HEK293 (cell line): Measurements from ENCODE around the gene GTSF1L.

Source experiments
- CTCF ChIA-PET: fragments of 350-600 bp; formaldehyde crosslinking; extraction: SDS; loops from one replicate; lab custom pipeline; 2021; ENCODE audit warnings: antibody characterized with exemption; lab: Yijun Ruan, JAX
- POLR2A ChIA-PET: fragments of 300-600 bp; formaldehyde crosslinking; extraction: SDS; loops from one replicate; lab custom pipeline; 2020; ENCODE audit warnings: antibody characterized with exemption, inconsistent platforms; lab: Yijun Ruan, JAX
- H3K27ac ChIP-seq: fragments of 200-500 bp; sonication (Bioruptor generic); 2 replicates; pipeline ENCODE4 v1.5.1; 2014; ENCODE audit warnings: low read depth, low read length, control low read depth, inconsistent platforms; ENCODE audit errors: extremely low read depth
- H3K36me3 ChIP-seq, 2 experiments: fragments of 200-500 bp in 1 of 2; sonication (Bioruptor generic) in 1 of 2; 1 replicate in 1 of 2; 2 replicates in 1 of 2; pipeline ENCODE4 v1.5.1; 2014 to 2017; ENCODE audit warnings: inconsistent platforms in 2 of 2, low read length in 2 of 2; ENCODE audit not compliant: control insufficient read depth in 2 of 2, insufficient read depth in 1 of 2
- H3K4me1 ChIP-seq: fragments of 200-500 bp; sonication (Bioruptor generic); 2 replicates; pipeline ENCODE4 v1.5.1; 2014; ENCODE audit warnings: mild to moderate bottlenecking, low read length, inconsistent platforms; ENCODE audit not compliant: control insufficient read depth, insufficient read depth
- H3K4me3 ChIP-seq: 2 replicates; pipeline ENCODE4 v1.5.1; 2011; ENCODE audit warnings: low read depth, mild to moderate bottlenecking, control low read depth, low read length, moderate library complexity
- H3K9me3 ChIP-seq: fragments of 200-500 bp; sonication (Bioruptor generic); 2 replicates; pipeline ENCODE4 v1.5.1; 2014; ENCODE audit warnings: low read depth, low read length, inconsistent platforms; ENCODE audit not compliant: control insufficient read depth, insufficient read depth
- KLF9 ChIP-seq: fragments of 450-650 bp; formaldehyde crosslinking; IDR thresholded peaks from 2 replicates; pipeline ENCODE4 v1.5.1; 2016; ENCODE audit warnings: missing biosample characterization, missing genetic modification characterization, low read depth
- MZF1 ChIP-seq: fragments of 450-650 bp; formaldehyde crosslinking; IDR thresholded peaks from 2 replicates; pipeline ENCODE4 v1.5.1; 2017; ENCODE audit warnings: missing biosample characterization, missing genetic modification characterization, borderline replicate concordance
- OVOL3 ChIP-seq: fragments of 450-650 bp; formaldehyde crosslinking; IDR thresholded peaks from 2 replicates; pipeline ENCODE4 v1.5.1; 2016; ENCODE audit warnings: missing biosample characterization, missing genetic modification characterization
- ZNF146 ChIP-seq: fragments of 450-650 bp; formaldehyde crosslinking; IDR thresholded peaks from 2 replicates; pipeline ENCODE4 v1.5.1; 2016; ENCODE audit warnings: missing biosample characterization, missing genetic modification characterization
- ZNF211 ChIP-seq: fragments of 450-650 bp; formaldehyde crosslinking; IDR thresholded peaks from 2 replicates; pipeline ENCODE4 v1.5.1; 2016; ENCODE audit warnings: low read depth, missing biosample characterization, missing genetic modification characterization
- ZNF266 ChIP-seq: fragments of 450-650 bp; formaldehyde crosslinking; IDR thresholded peaks from 2 replicates; pipeline ENCODE4 v1.5.1; 2016; ENCODE audit warnings: missing biosample characterization, missing genetic modification characterization, low read depth
- ZNF302 ChIP-seq: fragments of 450-650 bp; formaldehyde crosslinking; IDR thresholded peaks from 2 replicates; pipeline ENCODE4 v1.5.1; 2016; ENCODE audit warnings: missing biosample characterization, missing genetic modification characterization, low read depth
- ZNF394 ChIP-seq: fragments of 450-650 bp; formaldehyde crosslinking; IDR thresholded peaks from 2 replicates; pipeline ENCODE4 v1.5.1; 2016; ENCODE audit warnings: missing biosample characterization, missing genetic modification characterization, mild to moderate bottlenecking, moderate library complexity, borderline replicate concordance
- ZNF776 ChIP-seq: fragments of 450-650 bp; formaldehyde crosslinking; IDR thresholded peaks from 2 replicates; pipeline ENCODE4 v1.5.0; 2017; ENCODE audit warnings: missing biosample characterization, missing genetic modification characterization, borderline replicate concordance
- ZNF777 ChIP-seq: fragments of 450-650 bp; formaldehyde crosslinking; IDR thresholded peaks from 2 replicates; pipeline ENCODE4 v1.5.1; 2017; ENCODE audit warnings: missing biosample characterization, missing genetic modification characterization, borderline replicate concordance
- ZNF837 ChIP-seq: fragments of 450-650 bp; formaldehyde crosslinking; IDR thresholded peaks from 2 replicates; pipeline ENCODE4 v1.5.1; 2016; ENCODE audit warnings: missing biosample characterization, missing genetic modification characterization
- TF ChIP-seq, protein P1 (sequence below): fragments of 450-650 bp; formaldehyde crosslinking; IDR thresholded peaks from 2 replicates; pipeline ENCODE4 v1.5.1; 2016; ENCODE audit warnings: missing biosample characterization, missing genetic modification characterization
- TF ChIP-seq, protein P2 (sequence below): fragments of 450-650 bp; formaldehyde crosslinking; IDR thresholded peaks from 2 replicates; pipeline ENCODE4 v1.5.1; 2017; ENCODE audit warnings: missing biosample characterization, missing genetic modification characterization
- TF ChIP-seq, protein P3 (sequence below): fragments of 450-650 bp; formaldehyde crosslinking; IDR thresholded peaks from 2 replicates; pipeline ENCODE4 v1.5.1; 2016; ENCODE audit warnings: missing biosample characterization, missing genetic modification characterization
- TF ChIP-seq, protein P4 (sequence below): fragments of 450-650 bp; formaldehyde crosslinking; optimal IDR thresholded peaks from 2 replicates; pipeline ENCODE3; 2016; ENCODE audit warnings: missing biosample characterization, mild to moderate bottlenecking, missing genetic modification characterization

Gene GTSF1L

DNA sequence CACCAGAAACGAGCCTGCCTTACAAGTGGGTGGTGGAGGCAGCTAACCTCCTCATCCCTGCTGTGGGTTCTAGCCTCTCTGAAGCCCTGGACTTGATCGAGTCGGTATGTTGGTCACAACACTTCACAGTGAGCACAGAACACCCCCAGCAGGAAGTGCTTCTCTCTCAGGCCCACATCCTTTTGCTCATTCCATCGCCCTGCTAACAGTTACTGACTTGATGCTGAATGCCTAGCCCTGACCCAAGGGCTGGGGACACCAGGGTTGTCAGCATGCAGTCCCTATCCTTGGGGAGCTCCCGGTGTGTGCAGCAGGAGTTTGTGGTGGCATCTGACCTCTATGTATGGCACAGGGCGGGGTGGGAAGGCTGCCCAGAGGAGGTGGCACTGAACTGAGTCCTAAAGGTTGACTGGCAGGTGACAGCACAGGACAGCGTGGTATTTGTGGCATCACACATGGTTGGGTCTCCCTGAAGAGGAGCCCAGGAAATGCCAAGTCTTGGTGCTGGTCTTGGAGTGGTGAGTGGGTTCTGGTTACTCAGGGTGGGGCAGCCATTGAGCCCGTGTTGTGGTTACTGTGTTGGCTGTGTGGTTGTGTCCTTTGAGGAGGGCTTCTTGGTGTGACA lies 26.7 kb downstream of the GTSF1L start (continued):
- no peak for TF ChIP-seq MZF1 (tag by site-specific recombination)

DNA sequence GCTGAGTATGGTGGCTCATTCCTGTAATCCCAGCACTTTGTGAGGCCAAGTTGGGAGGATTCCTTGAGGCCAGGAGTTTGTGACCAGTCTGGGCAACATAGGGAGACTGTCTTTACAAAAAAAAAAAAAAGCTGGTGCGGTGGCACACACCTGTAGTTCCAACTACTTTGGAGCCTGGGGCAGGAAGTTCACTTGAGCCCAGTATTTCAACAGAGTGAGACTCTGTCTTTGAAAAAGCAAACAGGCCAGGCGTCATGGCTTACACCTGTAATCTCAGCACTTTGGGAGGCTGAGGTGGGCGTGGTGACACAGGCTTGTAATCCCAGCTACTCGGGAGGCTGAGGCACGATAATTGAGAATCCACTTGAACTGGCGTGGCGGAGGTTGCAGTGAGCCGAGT lies 31.2 kb downstream of the GTSF1L start:
- Histone ChIP-seq H3K36me3 (peaks cover 51 to 77% of the 10 kb centered on the region in 2 experiments), H3K27ac (no peak overlapping the region), H3K4me3 (no peak overlapping the region), H3K9me3 (no peaks in the 10 kb centered on the region), H3K4me1 (no peaks in the 10 kb centered on the region)
- ChIA-PET POLR2A (no interaction called here), CTCF (no interaction called here)
- no peak for TF ChIP-seq OVOL3 (tag by site-specific recombination)
- TF ChIP-seq ZNF394 (tag by site-specific recombination) = no peak
- TF ChIP-seq, protein P1, sequence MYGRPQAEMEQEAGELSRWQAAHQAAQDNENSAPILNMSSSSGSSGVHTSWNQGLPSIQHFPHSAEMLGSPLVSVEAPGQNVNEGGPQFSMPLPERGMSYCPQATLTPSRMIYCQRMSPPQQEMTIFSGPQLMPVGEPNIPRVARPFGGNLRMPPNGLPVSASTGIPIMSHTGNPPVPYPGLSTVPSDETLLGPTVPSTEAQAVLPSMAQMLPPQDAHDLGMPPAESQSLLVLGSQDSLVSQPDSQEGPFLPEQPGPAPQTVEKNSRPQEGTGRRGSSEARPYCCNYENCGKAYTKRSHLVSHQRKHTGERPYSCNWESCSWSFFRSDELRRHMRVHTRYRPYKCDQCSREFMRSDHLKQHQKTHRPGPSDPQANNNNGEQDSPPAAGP (tag by site-specific recombination) = no peak
- no peak for TF ChIP-seq ZNF837 (tag by site-specific recombination)
- TF ChIP-seq ZNF302 (tag by site-specific recombination) = no peak

DNA sequence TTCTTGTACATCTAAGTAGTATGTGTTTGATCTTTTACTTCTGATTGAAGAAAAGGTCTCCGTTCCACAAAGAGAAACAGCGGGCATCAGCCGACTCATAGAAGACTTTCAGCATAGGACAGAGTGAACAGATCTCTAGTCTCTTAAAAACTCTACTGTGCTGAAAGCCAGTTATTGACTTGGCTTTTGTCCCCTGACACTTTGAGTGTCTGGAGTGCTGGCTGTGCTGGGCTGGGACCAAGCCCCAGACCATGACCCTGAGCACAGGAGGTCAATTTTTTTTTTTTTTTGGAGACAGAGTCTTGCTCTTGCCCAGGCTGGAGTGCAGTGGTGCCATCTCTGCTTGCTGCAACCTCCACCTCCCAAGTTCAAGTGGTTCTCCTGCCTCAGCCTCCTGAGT lies 32.0 kb downstream of the GTSF1L start:
- POLR2A ChIA-PET = no interaction called here
- no peaks in the 10 kb centered on the region for H3K9me3 ChIP-seq
- TF ChIP-seq ZNF266 (tag by site-specific recombination) (no peak), ZNF146 (tag by site-specific recombination) (no peak), ZNF777 (tag by site-specific recombination) (no peak), KLF9 (tag by site-specific recombination) (no peak), ZNF776 (tag by site-specific recombination) (no peak), ZNF211 (tag by site-specific recombination) (no peak)
- TF ChIP-seq, protein P2, sequence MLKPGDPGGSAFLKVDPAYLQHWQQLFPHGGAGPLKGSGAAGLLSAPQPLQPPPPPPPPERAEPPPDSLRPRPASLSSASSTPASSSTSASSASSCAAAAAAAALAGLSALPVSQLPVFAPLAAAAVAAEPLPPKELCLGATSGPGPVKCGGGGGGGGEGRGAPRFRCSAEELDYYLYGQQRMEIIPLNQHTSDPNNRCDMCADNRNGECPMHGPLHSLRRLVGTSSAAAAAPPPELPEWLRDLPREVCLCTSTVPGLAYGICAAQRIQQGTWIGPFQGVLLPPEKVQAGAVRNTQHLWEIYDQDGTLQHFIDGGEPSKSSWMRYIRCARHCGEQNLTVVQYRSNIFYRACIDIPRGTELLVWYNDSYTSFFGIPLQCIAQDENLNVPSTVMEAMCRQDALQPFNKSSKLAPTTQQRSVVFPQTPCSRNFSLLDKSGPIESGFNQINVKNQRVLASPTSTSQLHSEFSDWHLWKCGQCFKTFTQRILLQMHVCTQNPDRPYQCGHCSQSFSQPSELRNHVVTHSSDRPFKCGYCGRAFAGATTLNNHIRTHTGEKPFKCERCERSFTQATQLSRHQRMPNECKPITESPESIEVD (tag by site-specific recombination) = no peak
- TF ChIP-seq, protein P3, sequence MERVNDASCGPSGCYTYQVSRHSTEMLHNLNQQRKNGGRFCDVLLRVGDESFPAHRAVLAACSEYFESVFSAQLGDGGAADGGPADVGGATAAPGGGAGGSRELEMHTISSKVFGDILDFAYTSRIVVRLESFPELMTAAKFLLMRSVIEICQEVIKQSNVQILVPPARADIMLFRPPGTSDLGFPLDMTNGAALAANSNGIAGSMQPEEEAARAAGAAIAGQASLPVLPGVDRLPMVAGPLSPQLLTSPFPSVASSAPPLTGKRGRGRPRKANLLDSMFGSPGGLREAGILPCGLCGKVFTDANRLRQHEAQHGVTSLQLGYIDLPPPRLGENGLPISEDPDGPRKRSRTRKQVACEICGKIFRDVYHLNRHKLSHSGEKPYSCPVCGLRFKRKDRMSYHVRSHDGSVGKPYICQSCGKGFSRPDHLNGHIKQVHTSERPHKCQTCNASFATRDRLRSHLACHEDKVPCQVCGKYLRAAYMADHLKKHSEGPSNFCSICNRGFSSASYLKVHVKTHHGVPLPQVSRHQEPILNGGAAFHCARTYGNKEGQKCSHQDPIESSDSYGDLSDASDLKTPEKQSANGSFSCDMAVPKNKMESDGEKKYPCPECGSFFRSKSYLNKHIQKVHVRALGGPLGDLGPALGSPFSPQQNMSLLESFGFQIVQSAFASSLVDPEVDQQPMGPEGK (tag by site-specific recombination) = no peak
- TF ChIP-seq, protein P4, sequence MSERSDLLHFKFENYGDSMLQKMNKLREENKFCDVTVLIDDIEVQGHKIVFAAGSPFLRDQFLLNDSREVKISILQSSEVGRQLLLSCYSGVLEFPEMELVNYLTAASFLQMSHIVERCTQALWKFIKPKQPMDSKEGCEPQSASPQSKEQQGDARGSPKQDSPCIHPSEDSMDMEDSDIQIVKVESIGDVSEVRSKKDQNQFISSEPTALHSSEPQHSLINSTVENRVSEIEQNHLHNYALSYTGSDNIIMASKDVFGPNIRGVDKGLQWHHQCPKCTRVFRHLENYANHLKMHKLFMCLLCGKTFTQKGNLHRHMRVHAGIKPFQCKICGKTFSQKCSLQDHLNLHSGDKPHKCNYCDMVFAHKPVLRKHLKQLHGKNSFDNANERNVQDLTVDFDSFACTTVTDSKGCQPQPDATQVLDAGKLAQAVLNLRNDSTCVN (tag by site-specific recombination) = no peak
- H3K27ac ChIP-seq = no peak overlapping the region
- H3K4me3 ChIP-seq = no peak overlapping the region
- no peaks in the 10 kb centered on the region for H3K4me1 ChIP-seq
- H3K36me3 ChIP-seq = peaks cover 47 to 77% of the 10 kb centered on the region in 2 experiments
- CTCF ChIA-PET = no interaction called here
